ENCODE data around the gene NAA38. TPM values are rescaled to one million over a fixed set of nuclear protein-coding genes. Genes with fewer than 3 reads are reported as not detected.

The NAA38 gene
- total RNA-seq (10 to 100 TPM; 46.4 to 82.8 (median 54.6) TPM), polyA plus RNA-seq (10 to 100 TPM in 1 of 2 donors, 1 to 10 TPM in 1; 4.6 to 59.1 TPM)
- long read RNA-seq, donor 1, partial matches to known transcripts = 0 of 15 reads
- long read RNA-seq, donor 1, other reads (novel, unspliced or antisense) = 10 of 15 reads
- long read RNA-seq, donor 2, transcript NAA38-205 (3 exons, 852 nt) = major isoform, 40 of 284 reads
- long read RNA-seq, donor 2, transcript NAA38-203 (3 exons, 553 nt) = minor isoform, 5 of 284 reads
- long read RNA-seq, donor 2, transcript NAA38-201 (2 exons, 999 nt) = minor isoform, 28 of 284 reads
- long read RNA-seq, donor 2, partial matches to known transcripts = 174 of 284 reads
- long read RNA-seq, donor 2, other reads (novel, unspliced or antisense) = 33 of 284 reads
- long read RNA-seq, donor 3, transcript NAA38-205 (3 exons, 852 nt) = minor isoform, 5 of 52 reads
- long read RNA-seq, donor 3, transcript NAA38-201 (2 exons, 999 nt) = major isoform, 26 of 52 reads
- long read RNA-seq, donor 3, transcript NAA38-206 (2 exons, 424 nt) = minor isoform, 10 of 52 reads
- long read RNA-seq, donor 3, partial matches to known transcripts = 0 of 52 reads
- long read RNA-seq, donor 3, other reads (novel, unspliced or antisense) = 10 of 52 reads

GRCh38 chr17:7856811-7857712 is at the start of gene NAA38:
Gene NAA38 (minus strand): TSS chr17:7857559. CDS start chr17:7857463, 96 bp downstream.
- peak; percentile 95 to 98 (median 97) for DNase-seq
- peak; percentile 29 for TF ChIP-seq POLR2A (IDR thresholded peaks at IDR 0.05)
- TF ChIP-seq CTCF (IDR thresholded peaks at IDR 0.05) = peak in 2 of 3 donors; percentile 49 to 76
- TF ChIP-seq EP300 (IDR thresholded peaks at IDR 0.05) = no peak
- H3K36me3 ChIP-seq = no peaks in the 10 kb centered on the region
- 0 to 1% (median 0%) methylated on average over 61 to 64 of the region's 64 CpGs for WGBS, 3 donors
- peak within 1 kb of the TSS; percentile 71 for H3K4me3 ChIP-seq
- peaks cover 6% of the 10 kb centered on the region for H3K4me1 ChIP-seq (ENCODE audit: insufficient read depth)
- no peaks in the 10 kb centered on the region for H3K9me3 ChIP-seq
- no peaks in the 10 kb centered on the region for H3K27me3 ChIP-seq
- intact Hi-C loops (cut with DNase I) = loop anchor here (5.0 to 10.0 kb wide), 2 partner anchors 35 to 112 kb away; no protein-coding TSS in a partner anchor
- peak within 1 kb of the TSS; percentile 84 to 85 for H3K27ac ChIP-seq

- intact Hi-C loops (cut with DNase I) = no loop called here
- no peak for TF ChIP-seq CTCF (IDR thresholded peaks at IDR 0.05)
- no peak for TF ChIP-seq EP300 (IDR thresholded peaks at IDR 0.05)
- TF ChIP-seq POLR2A (IDR thresholded peaks at IDR 0.05) = no peak
- Histone ChIP-seq H3K4me3 (no peak overlapping the region), H3K4me1 (ENCODE audit: insufficient read depth) (no peaks in the 10 kb centered on the region), H3K27me3 (no peaks in the 10 kb centered on the region), H3K36me3 (no peaks in the 10 kb centered on the region), H3K9me3 (no peaks in the 10 kb centered on the region), H3K27ac (no peak overlapping the region)
- peak in 1 of 5 donors; percentile 29 for DNase-seq
- 72 to 74% (median 73%) methylated on average over 22 of the region's 22 CpGs for WGBS, 3 donors
Observed at GRCh38 chr17:7903154-7904103, 46.1 kb upstream of the NAA38 start.

GRCh38 chr17:7897773-7898172 is 40.4 kb upstream of the NAA38 start:
- no peak for DNase-seq
- H3K27ac ChIP-seq = no peak overlapping the region
- intact Hi-C loops (cut with DNase I) = loop anchor here in 2 of 4 donors (2.0 to 5.0 kb wide), 2 partner anchors 35 to 71 kb away; no protein-coding TSS in a partner anchor

More at GRCh38 chr17:7897773-7898172, 40.4 kb upstream of the NAA38 start:
- Histone ChIP-seq H3K4me3 (no peak overlapping the region), H3K4me1 (ENCODE audit: insufficient read depth) (no peaks in the 10 kb centered on the region), H3K9me3 (no peaks in the 10 kb centered on the region), H3K27me3 (no peaks in the 10 kb centered on the region), H3K36me3 (no peaks in the 10 kb centered on the region)
- peak in 1 of 3 donors; percentile 28 for TF ChIP-seq CTCF (IDR thresholded peaks at IDR 0.05)
- TF ChIP-seq POLR2A (IDR thresholded peaks at IDR 0.05) = no peak
- 26 to 30% (median 29%) methylated on average over 6 of the region's 6 CpGs for WGBS, 3 donors

Data from ovary (tissue), 10 donors.